GM12878 (cell line): ENCODE measurements around the gene PROC. TPM values are rescaled to one million over a fixed set of nuclear protein-coding genes. Genes with fewer than 3 reads are reported as not detected.

Source experiments
- ATAC-seq: fragments of 200-7000 bp; cut with Tn5 transposase; 3 replicates; pipeline ENCODE4 v1.9.1; 2020; ENCODE audit warnings: mild to moderate bottlenecking, moderate library complexity
- BruUV-seq: library from RNA; stranded (reverse); fragments of 400-500 nt; replicated peaks from 2 replicates; lab custom pipeline; 2021; lab: Mats Ljungman, UMichigan
- CTCF ChIA-PET: fragments of 300-600 bp; sonication (Branson Sonifier 250); formaldehyde crosslinking; extraction: SDS; loops from one replicate; lab custom pipeline; 2021; ENCODE audit warnings: inconsistent platforms; lab: Yijun Ruan, JAX
- POLR2A ChIA-PET: fragments of 350-600 bp; formaldehyde crosslinking; extraction: SDS; loops from one replicate; lab custom pipeline; 2021; ENCODE audit warnings: inconsistent platforms; lab: Charles Lee
- RAD21 ChIA-PET: fragments of 300-600 bp; sonication (Branson Sonifier 250); formaldehyde crosslinking; loops from one replicate; lab custom pipeline; 2023; ENCODE audit warnings: antibody characterized with exemption; ENCODE audit not compliant: unreplicated experiment; lab: Charles Lee
- SMC1A ChIA-PET: fragments of 300-600 bp; sonication (Branson Sonifier 250); formaldehyde crosslinking; loops from one replicate; lab custom pipeline; 2023; ENCODE audit not compliant: unreplicated experiment, uncharacterized antibody; lab: Charles Lee
- DNase-seq: peaks from one replicate; pipeline ENCODE4 v3.0.0-alpha.2; 2011; ENCODE audit warnings: low read depth, low spot score
- FAIRE-seq: peaks from 3 replicates; lab custom pipeline; 2011; peaks lifted over from hg19 to GRCh38; lab: Jason Lieb, UNC
- H2AFZ ChIP-seq: 2 replicates; pipeline ENCODE4 v1.6.0; 2011; ENCODE audit warnings: low read depth, low read length, control low read depth; ENCODE audit not compliant: control insufficient read depth
- H3K27ac ChIP-seq: 2 replicates; pipeline ENCODE4 v1.5.1; 2011; ENCODE audit warnings: control low read depth; ENCODE audit not compliant: control insufficient read depth, insufficient read depth
- H3K27me3 ChIP-seq, 2 experiments: replicated peaks in 1 of 2; 2 replicates each; pipeline versions ENCODE4 v1.6.0 to v1.6.1; 2011; ENCODE audit warnings: low read length in 1 of 2; ENCODE audit not compliant: control insufficient read depth in 2 of 2, insufficient read depth in 2 of 2
- H3K36me3 ChIP-seq, 2 experiments: 2 replicates each; pipeline ENCODE4 v1.5.1; 2011; ENCODE audit warnings: low read length in 1 of 2; ENCODE audit not compliant: control insufficient read depth in 2 of 2, insufficient read depth in 2 of 2
- H3K4me1 ChIP-seq: 2 replicates; pipeline ENCODE4 v1.6.1; 2011; ENCODE audit warnings: mild to moderate bottlenecking, low read length, moderate library complexity, mixed read lengths; ENCODE audit not compliant: control insufficient read depth, insufficient read depth
- H3K4me2 ChIP-seq: 2 replicates; pipeline ENCODE4 v1.6.0; 2011; ENCODE audit warnings: control low read depth; ENCODE audit not compliant: control insufficient read depth, insufficient read depth
- H3K4me3 ChIP-seq: fragments of 200-600 bp; sonication (generic); 2 replicates; pipeline ENCODE4 v1.5.1; 2016
- H3K79me2 ChIP-seq: 2 replicates; pipeline ENCODE4 v1.6.0; 2011; ENCODE audit warnings: low read length; ENCODE audit not compliant: control insufficient read depth, insufficient read depth
- H3K9ac ChIP-seq: 2 replicates; pipeline ENCODE4 v1.8.0; 2011; ENCODE audit warnings: low read length, control low read depth, mixed read lengths; ENCODE audit not compliant: control insufficient read depth, insufficient read depth
- H3K9me3 ChIP-seq: replicated peaks from 3 replicates; pipeline ENCODE4 v1.5.1; 2011; ENCODE audit warnings: mild to moderate bottlenecking, low read length; ENCODE audit not compliant: control insufficient read depth, insufficient read depth
- H4K20me1 ChIP-seq: 2 replicates; pipeline ENCODE4 v1.6.0; 2011; ENCODE audit not compliant: control insufficient read depth, insufficient read depth
- BHLHE40 ChIP-seq, 2 experiments: fragments of 450-650 bp in 1 of 2; IDR thresholded peaks; 2 replicates each; pipeline ENCODE4 v1.6.1; 2011 to 2017; ENCODE audit warnings: low read depth in 2 of 2, borderline replicate concordance in 1 of 2, improper control_type of control experiment in 1 of 2, low read length in 1 of 2, mild to moderate bottlenecking in 1 of 2
- ZNF687 ChIP-seq: fragments of 450-650 bp; IDR thresholded peaks from 2 replicates; pipeline ENCODE4 v1.6.1; 2017; ENCODE audit warnings: mild to moderate bottlenecking, moderate library complexity
- WGBS: methylation state at CpG from one replicate; pipeline ENCODE4 v1.1.6; 2016; ENCODE audit warnings: low lambda C conversion rate; ENCODE audit not compliant: insufficient replicate concordance, insufficient coverage; ENCODE audit errors: missing lambda C conversion rate; 5-methylcytosine and 5-hydroxymethylcytosine counted together
- in situ Hi-C: fragments of 300-500 bp; cut with MboI; formaldehyde crosslinking; loops from 9 replicates; pipeline ENCODE4 v1.14.3; 2018; ENCODE audit warnings: mixed read lengths
- intact Hi-C: fragments of 100-400 bp; cut with micrococcal nuclease; formaldehyde crosslinking; loops from one replicate; pipeline ENCODE4 v1.14.2; 2022; ENCODE audit not compliant: unreplicated experiment
- polyA plus RNA-seq, 11 experiments: library from polyadenylated mRNA; depleted of rRNA in 4 of 11; unstranded in 6 of 11; stranded (reverse) in 5 of 11; fragments of >200 nt; fragmentation: Nextera tagmentation in 4 of 11; fragmentation: Illumina TruSeq in 1 of 11; extraction: Ambion mirVana in 4 of 11; extraction: Trizol in 1 of 11; gene quantifications; 1 replicate in 1 of 11; 2 replicates in 10 of 11; pipeline versions ENCODE4 v1.2.1 to v1.2.3, GENCODE V29; 2011 to 2016; ENCODE audit warnings: inconsistent platforms in 2 of 11, missing spikeins in 2 of 11, low read depth in 1 of 11
- total RNA-seq, 4 experiments: library from RNA; depleted of rRNA in 3 of 4; stranded (reverse); fragments of >200 nt in 3 of 4; fragmentation: Illumina TruSeq in 1 of 4; extraction: Trizol in 1 of 4; gene quantifications; 2 replicates each; pipeline versions ENCODE4 v1.2.1 to v1.2.3, GENCODE V29; 2013 to 2021

Gene PROC
- total and polyA plus RNA-seq, 10 of the 15 experiments (the other 5 are each of a cell fraction or from before 2014, with no cell fraction given) = not detected

GRCh38 chr2:127422559-127423477 lies 4.6 kb downstream of the PROC start:
- Histone ChIP-seq H3K4me3 (no peak overlapping the region), H3K9me3 (no peaks in the 10 kb centered on the region), H3K4me2 (0 out of 2 replicates have a peak overlapping the region, but pooled peaks have one; percentile 38), H2AFZ (no peak overlapping the region), H3K79me2 (no peaks in the 10 kb centered on the region), H3K36me3 (no peaks in the 10 kb centered on the region), H3K9ac (no peak overlapping the region), H3K27me3 (peaks cover 4 to 6% of the 10 kb centered on the region in 2 experiments), H3K4me1 (no peaks in the 10 kb centered on the region), H4K20me1 (no peaks in the 10 kb centered on the region), H3K27ac (no peak overlapping the region)
- CTCF ChIA-PET = no interaction called here
- WGBS = 9% methylated on average over 51 of the region's 73 CpGs
- TF ChIP-seq BHLHE40 (IDR thresholded peaks at IDR 0.05; ENCODE audit: borderline replicate concordance in 1 of 2, low read depth in 2 of 2, low read length in 1 of 2) (peak in 1 of 2 experiments; percentile 71; a peak in 2 of 4 replicates), ZNF687 (no peak)
- POLR2A ChIA-PET = no interaction called here
- ATAC-seq (peak; percentile 58), DNase-seq (no peak), FAIRE-seq (no peak)
- SMC1A ChIA-PET = no interaction called here
- RAD21 ChIA-PET = no interaction called here
- in situ Hi-C loops (no loop called here), intact Hi-C loops (no loop called here)
- no TSS peak for BruUV-seq
